WERI-Rb-1 (cell line): ENCODE results near the gene SLC38A6.

Source experiments
- DNase-seq: peaks from one replicate; pipeline ENCODE4 v3.0.0-alpha.2; 2020
- H3K27ac ChIP-seq: fragments of 250-450 bp; sonication (Bioruptor Pico); 2 replicates; pipeline ENCODE4 v1.5.1; 2020; ENCODE audit warnings: mild to moderate bottlenecking, moderate library complexity
- H3K27me3 ChIP-seq: fragments of 250-450 bp; sonication (Bioruptor Pico); 2 replicates; pipeline ENCODE4 v1.5.1; 2021; ENCODE audit warnings: mild to moderate bottlenecking, low read depth, moderate library complexity; ENCODE audit not compliant: insufficient read depth, severe bottlenecking
- H3K36me3 ChIP-seq: fragments of 250-450 bp; sonication (Bioruptor Pico); 2 replicates; pipeline ENCODE4 v1.5.1; 2020; ENCODE audit warnings: mild to moderate bottlenecking, moderate library complexity
- H3K4me3 ChIP-seq: 2 replicates; pipeline ENCODE4 v1.5.1; 2011; ENCODE audit warnings: low read depth, mild to moderate bottlenecking, control low read depth, low read length
- H3K9me3 ChIP-seq: fragments of 250-450 bp; sonication (Bioruptor Pico); 2 replicates; pipeline ENCODE4 v1.5.1; 2021; ENCODE audit warnings: mild to moderate bottlenecking, moderate library complexity; ENCODE audit not compliant: severe bottlenecking
- CTCF ChIP-seq: IDR thresholded peaks from 2 replicates; pipeline ENCODE4 v1.5.1; 2011; ENCODE audit warnings: low read depth, mild to moderate bottlenecking, control low read depth, inconsistent platforms, low read length

The SLC38A6 gene

GRCh38 chr14:61003571-61003970 is 22.5 kb downstream of the SLC38A6 start:
- Histone ChIP-seq H3K36me3 (no peaks in the 10 kb centered on the region), H3K9me3 (no peaks in the 10 kb centered on the region), H3K27me3 (no peaks in the 10 kb centered on the region), H3K4me3 (no peak overlapping the region), H3K27ac (no peak overlapping the region)
- no peak for DNase-seq
- no peak for TF ChIP-seq CTCF

- no peaks in the 10 kb centered on the region for H3K9me3 ChIP-seq
- H3K27me3 ChIP-seq = no peaks in the 10 kb centered on the region
- no peak for DNase-seq
- H3K36me3 ChIP-seq = no peaks in the 10 kb centered on the region
- TF ChIP-seq CTCF = no peak
- no peak overlapping the region for H3K4me3 ChIP-seq
- H3K27ac ChIP-seq = no peak overlapping the region
Observed at GRCh38 chr14:61019537-61019936, 38.5 kb downstream of the SLC38A6 start.

GRCh38 chr14:61025251-61026223 is 44.5 kb downstream of the SLC38A6 start:
- H3K27me3 ChIP-seq = no peaks in the 10 kb centered on the region
- peak; percentile 69 for TF ChIP-seq CTCF
- no peaks in the 10 kb centered on the region for H3K9me3 ChIP-seq
- H3K27ac ChIP-seq = no peak overlapping the region
- H3K4me3 ChIP-seq = no peak overlapping the region
- no peaks in the 10 kb centered on the region for H3K36me3 ChIP-seq
- DNase-seq = peak; percentile 47

GRCh38 chr14:61026526-61026925 is 45.5 kb downstream of the SLC38A6 start:
- no peak for TF ChIP-seq CTCF
- Histone ChIP-seq H3K36me3 (no peaks in the 10 kb centered on the region), H3K27me3 (no peaks in the 10 kb centered on the region), H3K9me3 (no peaks in the 10 kb centered on the region), H3K27ac (no peak overlapping the region), H3K4me3 (no peak overlapping the region)
- no peak for DNase-seq

DNA sequence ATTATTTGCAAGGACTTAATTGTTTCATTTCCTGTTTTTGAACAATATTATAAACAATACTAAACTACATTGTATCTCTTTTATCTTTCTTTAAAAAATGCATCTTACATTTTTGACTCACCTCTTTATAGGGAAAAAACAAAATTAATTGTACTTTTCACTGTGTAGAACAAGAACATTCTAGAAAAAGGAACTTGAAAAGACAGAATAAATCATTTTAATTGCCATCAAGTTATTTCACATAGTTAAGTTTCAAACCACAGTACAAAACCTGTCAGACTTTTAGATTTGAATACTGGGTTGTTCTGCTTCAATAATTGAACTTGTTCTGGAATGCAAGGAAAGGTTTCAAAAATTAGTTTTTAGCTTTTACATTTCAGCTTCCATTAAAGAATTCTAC is 50.0 kb downstream of the SLC38A6 start:
- no peak for TF ChIP-seq CTCF
- H3K36me3 ChIP-seq = no peaks in the 10 kb centered on the region
- no peaks in the 10 kb centered on the region for H3K27me3 ChIP-seq
- no peaks in the 10 kb centered on the region for H3K9me3 ChIP-seq
- DNase-seq = no peak
- H3K27ac ChIP-seq = no peak overlapping the region
- H3K4me3 ChIP-seq = no peak overlapping the region

DNA sequence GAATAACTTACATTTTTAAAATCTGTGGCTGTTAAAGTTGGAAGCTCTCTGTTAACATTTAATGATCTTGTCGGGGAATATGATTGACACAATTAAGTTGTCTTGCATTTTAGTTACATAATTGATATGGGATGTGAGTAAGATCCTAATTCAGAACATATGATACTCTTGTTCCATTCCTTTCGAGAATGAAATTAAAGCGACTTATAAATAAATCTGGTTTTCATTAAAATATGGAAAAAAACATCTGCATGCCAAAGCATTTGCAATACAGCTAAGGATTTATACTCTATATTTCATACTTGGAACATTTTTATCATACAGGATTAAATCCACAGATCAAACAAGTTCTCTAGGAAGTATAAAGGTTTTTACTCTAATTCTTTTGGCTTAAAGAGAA is 52.0 kb downstream of the SLC38A6 start:
- H3K36me3 ChIP-seq = no peaks in the 10 kb centered on the region
- H3K27me3 ChIP-seq = no peaks in the 10 kb centered on the region
- no peak for TF ChIP-seq CTCF
- no peak for DNase-seq
- no peaks in the 10 kb centered on the region for H3K9me3 ChIP-seq
- H3K27ac ChIP-seq = no peak overlapping the region
- no peak overlapping the region for H3K4me3 ChIP-seq
